Left lung (tissue), 10 donors: ENCODE results near the gene CABLES1. TPM values are rescaled to one million over a fixed set of nuclear protein-coding genes. Genes with fewer than 3 reads are reported as not detected.

Experiments used
- ATAC-seq: fragments of 200-7000 bp; cut with Tn5 transposase; one replicate; pipeline ENCODE4 v1.9.1; 2020; ENCODE audit warnings: moderate library complexity
- DNase-seq, 4 donors: peaks; one replicate each; pipeline ENCODE4 v3.0.0-alpha.2; 2013 to 2020
- H3K27ac ChIP-seq, 2 donors: fragments of 200-600 bp; sonication (generic) in 1 of 2; one replicate each; pipeline versions ENCODE4 v1.5.0 to v1.8.0; 2020 to 2021
- H3K27me3 ChIP-seq, 2 donors: fragments of 200-600 bp; sonication (generic) in 1 of 2; one replicate each; pipeline versions ENCODE4 v1.5.0 to v1.8.0; 2020 to 2021
- H3K36me3 ChIP-seq, 2 donors: fragments of 200-600 bp; sonication (generic) in 1 of 2; one replicate each; pipeline versions ENCODE4 v1.5.0 to v1.8.0; 2020 to 2021
- H3K4me1 ChIP-seq, 2 donors: fragments of 200-600 bp; one replicate each; pipeline ENCODE4 v1.8.0; 2021
- H3K4me3 ChIP-seq, 2 donors: fragments of 200-600 bp; sonication (generic) in 1 of 2; one replicate each; pipeline versions ENCODE4 v1.5.0 to v1.8.0; 2020 to 2021; ENCODE audit warnings: mild to moderate bottlenecking in 1 of 2
- H3K9me3 ChIP-seq, 2 donors: fragments of 200-600 bp; sonication (generic) in 1 of 2; one replicate each; pipeline versions ENCODE4 v1.5.0 to v1.8.0; 2020 to 2021
- CTCF ChIP-seq, 2 donors: fragments of 200-600 bp; sonication (generic) in 1 of 2; IDR thresholded peaks; one replicate each; pipeline versions ENCODE4 v1.5.0 to v1.8.0; 2021; ENCODE audit warnings: antibody characterized with exemption in 2 of 2
- intact Hi-C, 2 donors: fragments of 100-400 bp; cut with DNase I; formaldehyde crosslinking; loops; one replicate each; pipeline versions ENCODE4 v1.11.2 to v1.14.2; 2022
- polyA plus RNA-seq, 6 donors: library from polyadenylated mRNA; unstranded; fragments of 120-200 nt; gene quantifications; one replicate each; pipeline ENCODE4 v1.2.1, GENCODE V29; 2013; ENCODE audit not compliant: insufficient read length in 6 of 6
- total RNA-seq, 2 donors: library from RNA; stranded (reverse); fragmentation: NEBNext Ultra II Directional; extraction: Animal tissue kit (Norgen Biotek cat#: 25700); gene quantifications; one replicate each; pipeline ENCODE4 v1.2.1, GENCODE V29; 2021
- donor health status: DM: no; HTN: yes; CAD: no.
- donor health status: DM: no; HTN: no; CAD: no.

CABLES1 gene
- total and polyA plus RNA-seq, 8 donors = 21.9 to 84.5 (median 71.6) TPM

GRCh38 chr18:23177433-23178072 lies 42.3 kb downstream of the CABLES1 start:
- peaks cover 11 to 17% of the 10 kb centered on the region in 2 donors for H3K4me1 ChIP-seq
- H3K4me3 ChIP-seq = no peak overlapping the region
- H3K36me3 ChIP-seq = no peaks in the 10 kb centered on the region
- no peak overlapping the region for H3K27ac ChIP-seq
- DNase-seq (no peak), ATAC-seq (no peak)
- no peaks in the 10 kb centered on the region for H3K9me3 ChIP-seq
- H3K27me3 ChIP-seq = no peaks in the 10 kb centered on the region
- no peak for TF ChIP-seq CTCF (IDR thresholded peaks at IDR 0.05)
- intact Hi-C loops = no loop called here

- no peak for TF ChIP-seq CTCF (IDR thresholded peaks at IDR 0.05)
- Histone ChIP-seq H3K36me3 (no peaks in the 10 kb centered on the region), H3K27ac (no peak overlapping the region), H3K27me3 (no peaks in the 10 kb centered on the region), H3K4me1 (peaks cover 11 to 17% of the 10 kb centered on the region in 2 donors), H3K4me3 (no peak overlapping the region), H3K9me3 (no peaks in the 10 kb centered on the region)
- DNase-seq (no peak), ATAC-seq (peak; percentile 2)
- intact Hi-C loops = no loop called here
These were observed 42.9 kb downstream of the CABLES1 start for GRCh38 chr18:23178201-23178600.

GRCh38 chr18:23178661-23179081 lies 43.4 kb downstream of the CABLES1 start:
- H3K27me3 ChIP-seq = no peaks in the 10 kb centered on the region
- DNase-seq = peak in 1 of 4 donors; percentile 55
- intact Hi-C loops = no loop called here
- no peaks in the 10 kb centered on the region for H3K9me3 ChIP-seq
- no peak for TF ChIP-seq CTCF (IDR thresholded peaks at IDR 0.05)
- H3K36me3 ChIP-seq = no peaks in the 10 kb centered on the region
- peaks cover 11 to 17% of the 10 kb centered on the region in 2 donors for H3K4me1 ChIP-seq
- peak; percentile 75 for ATAC-seq
- no peak overlapping the region for H3K27ac ChIP-seq
- H3K4me3 ChIP-seq = no peak overlapping the region

- intact Hi-C loops = no loop called here
- DNase-seq = no peak
- TF ChIP-seq CTCF (IDR thresholded peaks at IDR 0.05) = no peak
- Histone ChIP-seq H3K9me3 (no peaks in the 10 kb centered on the region), H3K4me1 (peaks cover 11 to 17% of the 10 kb centered on the region in 2 donors), H3K36me3 (no peaks in the 10 kb centered on the region), H3K27ac (peak overlapping the region in 1 of 2 donors; percentile 44), H3K27me3 (no peaks in the 10 kb centered on the region), H3K4me3 (no peak overlapping the region)
- no peak for ATAC-seq
These were observed 44.1 kb downstream of the CABLES1 start for GRCh38 chr18:23179416-23179815.

GRCh38 chr18:23181547-23181946 lies 46.3 kb downstream of the CABLES1 start:
- no peak overlapping the region for H3K4me3 ChIP-seq
- no peaks in the 10 kb centered on the region for H3K36me3 ChIP-seq
- no peak overlapping the region for H3K27ac ChIP-seq
- H3K9me3 ChIP-seq = no peaks in the 10 kb centered on the region
- no peak for DNase-seq
- ATAC-seq = peak; percentile 53
- no peak for TF ChIP-seq CTCF (IDR thresholded peaks at IDR 0.05)
- peaks cover 11 to 17% of the 10 kb centered on the region in 2 donors for H3K4me1 ChIP-seq
- H3K27me3 ChIP-seq = no peaks in the 10 kb centered on the region
- intact Hi-C loops = no loop called here
